ENCODE data around the gene HNF1B.
A peak's percentile ranks its signal among the peaks of the same experiment; 100 is the strongest.
"Not testable (repeated sequence)": the region's sequence is repeated elsewhere in the genome, so short reads cannot be mapped to it uniquely, and the experiment has no call there.

HNF1B gene

GRCh38 chr17:37679995-37680394 is 64.9 kb downstream of the HNF1B start:
- not testable (repeated sequence) for H3K27me3 ChIP-seq (ENCODE audit: control insufficient read depth in 2 of 2, insufficient read depth in 2 of 2, low read length in 2 of 2); H3K27ac ChIP-seq (ENCODE audit: low read depth in 2 of 2, low read length in 2 of 2)
- peaks cover 20 to 27% of the 10 kb centered on the region in 2 donors for H3K4me1 ChIP-seq (ENCODE audit: control insufficient read depth in 2 of 2, insufficient read depth in 2 of 2, low read length in 2 of 2)

GRCh38 chr17:37678036-37678435 is 66.8 kb downstream of the HNF1B start:
- Histone ChIP-seq H3K27me3 (ENCODE audit: control insufficient read depth in 2 of 2, insufficient read depth in 2 of 2, low read length in 2 of 2) (no peaks in the 10 kb centered on the region), H3K4me1 (ENCODE audit: control insufficient read depth in 2 of 2, insufficient read depth in 2 of 2, low read length in 2 of 2) (peaks cover 17 to 18% of the 10 kb centered on the region in 2 donors), H3K27ac (ENCODE audit: low read depth in 2 of 2, low read length in 2 of 2) (no peak overlapping the region)

More at GRCh38 chr17:37679995-37680394, 64.9 kb downstream of the HNF1B start:
- H3K9ac ChIP-seq (ENCODE audit: low read depth in 1 of 2, low read length in 2 of 2); H3K9me3 ChIP-seq (ENCODE audit: control insufficient read depth in 2 of 2, low read length in 2 of 2); H3K36me3 ChIP-seq (ENCODE audit: control insufficient read depth in 2 of 2, insufficient read depth in 2 of 2, low read length in 2 of 2); H3K4me3 ChIP-seq (ENCODE audit: low read length in 2 of 2): not testable (repeated sequence)

GRCh38 chr17:37677021-37677420 is 67.8 kb downstream of the HNF1B start:
- Histone ChIP-seq H3K9me3 (ENCODE audit: control insufficient read depth in 2 of 2, low read length in 2 of 2) (no peaks in the 10 kb centered on the region), H3K36me3 (ENCODE audit: control insufficient read depth in 2 of 2, insufficient read depth in 2 of 2, low read length in 2 of 2) (no peaks in the 10 kb centered on the region), H3K9ac (ENCODE audit: low read depth in 1 of 2, low read length in 2 of 2) (no peak overlapping the region), H3K4me1 (ENCODE audit: control insufficient read depth in 2 of 2, insufficient read depth in 2 of 2, low read length in 2 of 2) (peaks cover 17 to 21% of the 10 kb centered on the region in 2 donors), H3K27ac (ENCODE audit: low read depth in 2 of 2, low read length in 2 of 2) (peak overlapping the region; percentile 23 to 79), H3K27me3 (ENCODE audit: control insufficient read depth in 2 of 2, insufficient read depth in 2 of 2, low read length in 2 of 2) (no peaks in the 10 kb centered on the region), H3K4me3 (ENCODE audit: low read length in 2 of 2) (no peak overlapping the region)

More at GRCh38 chr17:37678036-37678435, 66.8 kb downstream of the HNF1B start:
- Histone ChIP-seq H3K9ac (ENCODE audit: low read depth in 1 of 2, low read length in 2 of 2) (no peak overlapping the region), H3K9me3 (ENCODE audit: control insufficient read depth in 2 of 2, low read length in 2 of 2) (no peaks in the 10 kb centered on the region), H3K4me3 (ENCODE audit: low read length in 2 of 2) (no peak overlapping the region), H3K36me3 (ENCODE audit: control insufficient read depth in 2 of 2, insufficient read depth in 2 of 2, low read length in 2 of 2) (no peaks in the 10 kb centered on the region)

- H3K9ac ChIP-seq (ENCODE audit: low read depth in 1 of 2, low read length in 2 of 2) = no peak overlapping the region
- H3K4me3 ChIP-seq (ENCODE audit: low read length in 2 of 2) = no peak overlapping the region
- H3K27ac ChIP-seq (ENCODE audit: low read depth in 2 of 2, low read length in 2 of 2) = peak overlapping the region; percentile 23 to 79
- H3K36me3 ChIP-seq (ENCODE audit: control insufficient read depth in 2 of 2, insufficient read depth in 2 of 2, low read length in 2 of 2) = no peaks in the 10 kb centered on the region
- H3K27me3 ChIP-seq (ENCODE audit: control insufficient read depth in 2 of 2, insufficient read depth in 2 of 2, low read length in 2 of 2) = no peaks in the 10 kb centered on the region
- peaks cover 24 to 28% of the 10 kb centered on the region in 2 donors for H3K4me1 ChIP-seq (ENCODE audit: control insufficient read depth in 2 of 2, insufficient read depth in 2 of 2, low read length in 2 of 2)
- H3K9me3 ChIP-seq (ENCODE audit: control insufficient read depth in 2 of 2, low read length in 2 of 2) = no peaks in the 10 kb centered on the region
Measured at GRCh38 chr17:37676115-37676925, 68.5 kb downstream of the HNF1B start.

- Histone ChIP-seq H3K9me3 (ENCODE audit: control insufficient read depth in 2 of 2, low read length in 2 of 2) (no peaks in the 10 kb centered on the region), H3K27ac (ENCODE audit: low read depth in 2 of 2, low read length in 2 of 2) (no peak overlapping the region), H3K9ac (ENCODE audit: low read depth in 1 of 2, low read length in 2 of 2) (no peak overlapping the region), H3K4me3 (ENCODE audit: low read length in 2 of 2) (no peak overlapping the region), H3K4me1 (ENCODE audit: control insufficient read depth in 2 of 2, insufficient read depth in 2 of 2, low read length in 2 of 2) (peaks cover 36 to 37% of the 10 kb centered on the region in 2 donors), H3K36me3 (ENCODE audit: control insufficient read depth in 2 of 2, insufficient read depth in 2 of 2, low read length in 2 of 2) (no peaks in the 10 kb centered on the region), H3K27me3 (ENCODE audit: control insufficient read depth in 2 of 2, insufficient read depth in 2 of 2, low read length in 2 of 2) (no peaks in the 10 kb centered on the region)
Measured at GRCh38 chr17:37674511-37674910, 70.3 kb downstream of the HNF1B start.

GRCh38 chr17:37673386-37673785 is 71.5 kb downstream of the HNF1B start:
- H3K9me3 ChIP-seq (ENCODE audit: control insufficient read depth in 2 of 2, low read length in 2 of 2) = no peaks in the 10 kb centered on the region
- H3K36me3 ChIP-seq (ENCODE audit: control insufficient read depth in 2 of 2, insufficient read depth in 2 of 2, low read length in 2 of 2) = no peaks in the 10 kb centered on the region
- H3K27ac ChIP-seq (ENCODE audit: low read depth in 2 of 2, low read length in 2 of 2) = no peak overlapping the region
- H3K4me1 ChIP-seq (ENCODE audit: control insufficient read depth in 2 of 2, insufficient read depth in 2 of 2, low read length in 2 of 2) = peaks cover 36 to 37% of the 10 kb centered on the region in 2 donors
- H3K9ac ChIP-seq (ENCODE audit: low read depth in 1 of 2, low read length in 2 of 2) = no peak overlapping the region
- no peak overlapping the region for H3K4me3 ChIP-seq (ENCODE audit: low read length in 2 of 2)
- no peaks in the 10 kb centered on the region for H3K27me3 ChIP-seq (ENCODE audit: control insufficient read depth in 2 of 2, insufficient read depth in 2 of 2, low read length in 2 of 2)

- H3K27me3 ChIP-seq (ENCODE audit: control insufficient read depth in 2 of 2, insufficient read depth in 2 of 2, low read length in 2 of 2) = no peaks in the 10 kb centered on the region
- H3K9ac ChIP-seq (ENCODE audit: low read depth in 1 of 2, low read length in 2 of 2) = no peak overlapping the region
- H3K36me3 ChIP-seq (ENCODE audit: control insufficient read depth in 2 of 2, insufficient read depth in 2 of 2, low read length in 2 of 2) = no peaks in the 10 kb centered on the region
- no peak overlapping the region for H3K4me3 ChIP-seq (ENCODE audit: low read length in 2 of 2)
- peaks cover 36 to 37% of the 10 kb centered on the region in 2 donors for H3K4me1 ChIP-seq (ENCODE audit: control insufficient read depth in 2 of 2, insufficient read depth in 2 of 2, low read length in 2 of 2)
- H3K9me3 ChIP-seq (ENCODE audit: control insufficient read depth in 2 of 2, low read length in 2 of 2) = no peaks in the 10 kb centered on the region
- H3K27ac ChIP-seq (ENCODE audit: low read depth in 2 of 2, low read length in 2 of 2) = peak overlapping the region; percentile 75 to 84
Measured at GRCh38 chr17:37672548-37673078, 72.2 kb downstream of the HNF1B start.

- Histone ChIP-seq H3K27ac (ENCODE audit: low read depth in 2 of 2, low read length in 2 of 2) (peak overlapping the region; percentile 75 to 84), H3K4me1 (ENCODE audit: control insufficient read depth in 2 of 2, insufficient read depth in 2 of 2, low read length in 2 of 2) (peaks cover 34% of the 10 kb centered on the region in 2 donors), H3K27me3 (ENCODE audit: control insufficient read depth in 2 of 2, insufficient read depth in 2 of 2, low read length in 2 of 2) (no peaks in the 10 kb centered on the region), H3K36me3 (ENCODE audit: control insufficient read depth in 2 of 2, insufficient read depth in 2 of 2, low read length in 2 of 2) (no peaks in the 10 kb centered on the region), H3K9me3 (ENCODE audit: control insufficient read depth in 2 of 2, low read length in 2 of 2) (no peaks in the 10 kb centered on the region), H3K9ac (ENCODE audit: low read depth in 1 of 2, low read length in 2 of 2) (peak overlapping the region in 1 of 2 donors; percentile 19), H3K4me3 (ENCODE audit: low read length in 2 of 2) (no peak overlapping the region)
Measured at GRCh38 chr17:37671824-37672547, 72.9 kb downstream of the HNF1B start.

GRCh38 chr17:37671028-37671823 is 73.6 kb downstream of the HNF1B start:
- Histone ChIP-seq H3K27me3 (ENCODE audit: control insufficient read depth in 2 of 2, insufficient read depth in 2 of 2, low read length in 2 of 2) (no peaks in the 10 kb centered on the region), H3K27ac (ENCODE audit: low read depth in 2 of 2, low read length in 2 of 2) (peak overlapping the region; percentile 75 to 84), H3K36me3 (ENCODE audit: control insufficient read depth in 2 of 2, insufficient read depth in 2 of 2, low read length in 2 of 2) (no peaks in the 10 kb centered on the region), H3K4me3 (ENCODE audit: low read length in 2 of 2) (no peak overlapping the region), H3K4me1 (ENCODE audit: control insufficient read depth in 2 of 2, insufficient read depth in 2 of 2, low read length in 2 of 2) (peaks cover 26 to 28% of the 10 kb centered on the region in 2 donors), H3K9me3 (ENCODE audit: control insufficient read depth in 2 of 2, low read length in 2 of 2) (no peaks in the 10 kb centered on the region), H3K9ac (ENCODE audit: low read depth in 1 of 2, low read length in 2 of 2) (peak overlapping the region in 1 of 2 donors; percentile 19)

Measured in mucosa of rectum (tissue), 2 donors.